ENCODE measurements around the gene HEMGN.

Gene HEMGN

GRCh38 chr9:97936998-97937397 lies 974 bp downstream of the HEMGN start:
- DNase-seq (ENCODE audit: low read depth), result no peak
- TF ChIP-seq CTCF (conservative IDR thresholded peaks at IDR 0.05; ENCODE audit: low read depth, low read length), result no peak

DNA sequence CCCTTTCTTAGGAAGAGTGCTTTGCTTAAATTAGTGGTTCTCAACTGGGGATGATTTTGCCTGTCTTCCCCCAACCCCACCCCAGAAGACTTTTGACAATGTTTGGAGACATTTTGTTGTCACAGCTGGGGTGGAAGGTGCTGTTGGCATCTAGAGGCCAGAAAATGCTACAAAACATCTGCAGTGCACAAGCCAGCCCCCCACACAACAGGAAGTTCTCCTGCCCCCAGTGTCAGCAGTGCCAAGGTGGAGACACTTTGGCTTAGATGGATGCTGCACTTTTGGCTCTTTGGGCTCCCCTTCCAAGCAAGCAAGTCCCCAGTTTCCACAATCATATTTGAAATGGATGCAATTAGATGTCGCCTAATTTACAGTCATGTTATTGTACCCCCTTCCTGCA lies 2.7 kb downstream of the HEMGN start:
- DNase-seq (ENCODE audit: low read depth), result no peak
- TF ChIP-seq CTCF (conservative IDR thresholded peaks at IDR 0.05; ENCODE audit: low read depth, low read length), result no peak
- no peak overlapping the region for H3K4me3 ChIP-seq (ENCODE audit: low read depth, low read length)

More at GRCh38 chr9:97936998-97937397, 974 bp downstream of the HEMGN start:
- no peak overlapping the region for H3K4me3 ChIP-seq (ENCODE audit: low read depth, low read length)

DNA sequence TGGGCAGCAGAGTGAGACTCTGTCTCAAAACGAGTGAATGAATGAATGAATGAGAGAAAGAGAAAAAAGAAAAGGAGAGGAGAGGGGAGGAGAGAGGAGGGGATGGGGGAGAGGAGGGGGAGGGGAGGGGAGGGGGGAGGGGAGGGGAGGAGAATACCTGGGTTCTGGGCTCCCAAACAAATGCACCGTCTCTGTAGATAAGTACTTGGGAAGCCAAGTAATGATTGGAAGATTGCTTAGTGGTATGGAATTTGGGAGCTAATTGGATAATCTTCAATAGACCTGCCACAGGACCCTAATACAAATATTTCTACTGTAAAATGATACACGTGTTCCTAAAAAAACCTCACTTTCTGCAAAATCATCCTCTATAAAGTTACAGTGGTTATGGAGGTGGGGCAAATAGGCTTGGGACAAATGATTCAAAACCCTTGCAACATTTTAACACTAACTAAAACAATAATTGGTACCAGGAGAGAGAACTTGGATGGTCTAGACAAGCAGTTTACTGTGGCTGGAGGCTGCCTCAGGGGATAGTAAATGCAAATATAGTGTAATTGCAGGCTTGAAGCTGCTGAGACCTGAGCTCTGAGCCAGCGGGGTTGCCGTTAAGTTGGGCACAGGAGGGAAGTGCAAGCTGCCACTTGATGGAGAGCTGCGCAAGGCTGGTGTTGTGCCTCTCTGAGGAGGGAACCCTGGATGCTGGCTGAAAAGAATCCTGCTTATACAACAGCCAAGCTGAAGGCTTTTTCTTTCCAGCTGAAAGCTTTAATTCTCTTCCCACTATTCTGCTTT lies 3.5 kb downstream of the HEMGN start:
- H3K4me3 ChIP-seq (ENCODE audit: low read depth, low read length), result no peak overlapping the region
- TF ChIP-seq CTCF (conservative IDR thresholded peaks at IDR 0.05; ENCODE audit: low read depth, low read length), result no peak
- no peak for DNase-seq (ENCODE audit: low read depth)

- H3K4me3 ChIP-seq (ENCODE audit: low read depth, low read length), result no peak overlapping the region
- no peak for DNase-seq (ENCODE audit: low read depth)
- no peak for TF ChIP-seq CTCF (conservative IDR thresholded peaks at IDR 0.05; ENCODE audit: low read depth, low read length)
Measured at GRCh38 chr9:97933297-97933998, 4.5 kb downstream of the HEMGN start.

GRCh38 chr9:97930972-97931371 lies 7.0 kb downstream of the HEMGN start:
- H3K4me3 ChIP-seq (ENCODE audit: low read depth, low read length), result no peak overlapping the region
- no peak for DNase-seq (ENCODE audit: low read depth)
- TF ChIP-seq CTCF (conservative IDR thresholded peaks at IDR 0.05; ENCODE audit: low read depth, low read length), result no peak

DNA sequence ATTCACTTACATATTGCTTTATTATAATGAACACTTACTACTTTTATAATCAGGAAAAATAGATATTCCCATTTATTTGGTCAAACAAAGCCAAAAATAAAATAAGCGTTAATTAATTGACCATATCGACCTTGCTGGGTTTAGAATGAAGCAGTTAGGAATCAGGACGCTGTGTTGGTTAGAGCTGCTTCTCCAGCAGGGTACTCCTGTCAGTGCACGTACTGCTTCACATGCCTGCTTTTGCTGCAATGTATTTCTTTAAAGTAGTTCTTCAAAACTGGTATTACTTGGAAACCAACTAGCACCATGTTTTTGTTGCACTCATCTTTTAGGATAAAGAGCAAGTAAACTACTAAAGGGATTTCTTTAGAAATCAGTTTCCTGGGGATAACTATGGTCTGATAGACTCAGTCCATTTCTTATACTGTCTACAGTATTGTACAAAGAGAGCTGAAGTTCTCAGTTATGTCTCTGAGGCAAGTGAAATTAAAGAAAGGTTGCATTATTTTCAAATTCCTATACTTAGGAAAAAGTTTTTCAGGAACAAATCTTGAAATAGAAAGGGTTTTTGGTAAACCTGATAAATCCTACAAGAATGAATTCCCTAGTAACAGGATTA lies 8.9 kb downstream of the HEMGN start:
- H3K4me3 ChIP-seq (ENCODE audit: low read depth, low read length), result no peak overlapping the region
- TF ChIP-seq CTCF (conservative IDR thresholded peaks at IDR 0.05; ENCODE audit: low read depth, low read length), result no peak
- DNase-seq (ENCODE audit: low read depth), result no peak
